OCI-LY3 (cell line): ENCODE results near the gene HRAS.

Source experiments
- EZH2phosphoT487 ChIP-seq: fragments of 200-600 bp; shearing (Covaris generic); IDR thresholded peaks from 2 replicates; pipeline ENCODE4 v1.6.1; 2018; ENCODE audit warnings: antibody characterized with exemption, mixed run types, low read depth
- TF ChIP-seq, protein P1 (sequence below): fragments of 200-600, 300-600 bp; sonication (generic); IDR thresholded peaks from 2 replicates; pipeline ENCODE4 v1.5.1; 2014; ENCODE audit warnings: antibody characterized with exemption, low read length, low read depth

DNA sequence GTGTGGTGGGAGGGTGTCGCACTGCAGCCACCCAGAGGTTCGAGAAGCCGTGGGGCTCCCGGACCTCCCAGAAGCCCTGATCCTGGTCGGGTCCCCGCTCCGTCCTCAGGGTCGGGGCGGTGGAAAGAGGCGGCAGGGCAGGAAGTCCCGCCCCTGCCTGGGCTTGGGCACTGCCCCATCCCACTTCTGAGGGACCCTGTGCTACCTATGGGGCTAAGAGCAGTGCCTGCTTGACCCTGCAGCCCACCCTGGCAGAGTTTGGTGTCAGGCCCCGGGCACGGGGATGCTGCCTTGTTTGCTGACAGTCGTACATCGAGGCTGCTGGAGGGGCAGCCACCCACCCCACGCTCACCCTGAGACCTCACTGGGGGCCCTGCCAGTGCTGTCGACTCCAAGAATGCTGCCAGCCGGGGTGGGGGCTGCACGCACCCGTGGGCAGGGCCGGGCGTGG, 47.8 kb downstream of the HRAS start:
- TF ChIP-seq, protein P1, sequence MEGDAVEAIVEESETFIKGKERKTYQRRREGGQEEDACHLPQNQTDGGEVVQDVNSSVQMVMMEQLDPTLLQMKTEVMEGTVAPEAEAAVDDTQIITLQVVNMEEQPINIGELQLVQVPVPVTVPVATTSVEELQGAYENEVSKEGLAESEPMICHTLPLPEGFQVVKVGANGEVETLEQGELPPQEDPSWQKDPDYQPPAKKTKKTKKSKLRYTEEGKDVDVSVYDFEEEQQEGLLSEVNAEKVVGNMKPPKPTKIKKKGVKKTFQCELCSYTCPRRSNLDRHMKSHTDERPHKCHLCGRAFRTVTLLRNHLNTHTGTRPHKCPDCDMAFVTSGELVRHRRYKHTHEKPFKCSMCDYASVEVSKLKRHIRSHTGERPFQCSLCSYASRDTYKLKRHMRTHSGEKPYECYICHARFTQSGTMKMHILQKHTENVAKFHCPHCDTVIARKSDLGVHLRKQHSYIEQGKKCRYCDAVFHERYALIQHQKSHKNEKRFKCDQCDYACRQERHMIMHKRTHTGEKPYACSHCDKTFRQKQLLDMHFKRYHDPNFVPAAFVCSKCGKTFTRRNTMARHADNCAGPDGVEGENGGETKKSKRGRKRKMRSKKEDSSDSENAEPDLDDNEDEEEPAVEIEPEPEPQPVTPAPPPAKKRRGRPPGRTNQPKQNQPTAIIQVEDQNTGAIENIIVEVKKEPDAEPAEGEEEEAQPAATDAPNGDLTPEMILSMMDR, result no peak
- no peak for TF ChIP-seq EZH2phosphoT487
